Endothelial cell of umbilical vein (primary cell): ENCODE results near the gene P2RX3. TPM values are rescaled to one million over a fixed set of nuclear protein-coding genes. Genes with fewer than 3 reads are reported as not detected.

Experiments
- BruUV-seq: library from RNA; stranded (reverse); fragments of 400-500 nt; replicated peaks from 2 replicates; lab custom pipeline; 2021; lab: Mats Ljungman, UMichigan
- CTCF ChIA-PET: fragments of 300-600, 350-600 bp; sonication (Branson Sonifier 250); formaldehyde crosslinking; loops from one replicate; lab custom pipeline; 2021; ENCODE audit warnings: antibody characterized with exemption, inconsistent platforms; lab: Charles Lee
- POLR2A ChIA-PET: fragments of 300-600, 350-600 bp; sonication (Branson Sonifier 250); formaldehyde crosslinking; loops from one replicate; lab custom pipeline; 2021; ENCODE audit warnings: antibody characterized with exemption, inconsistent platforms; lab: Charles Lee
- DNase-seq: peaks from one replicate; pipeline ENCODE4 v3.0.0-alpha.2; 2011; ENCODE audit warnings: low read depth, low spot score
- FAIRE-seq: peaks from 2 replicates; lab custom pipeline; 2011; peaks lifted over from hg19 to GRCh38; lab: Jason Lieb, UNC
- H2AFZ ChIP-seq: 2 replicates; pipeline ENCODE4 v1.6.0; 2012; ENCODE audit warnings: low read depth, low read length, control low read depth, inconsistent platforms
- H3K27ac ChIP-seq: 2 replicates; pipeline ENCODE4 v1.5.1; 2011; ENCODE audit warnings: low read depth, mild to moderate bottlenecking, control low read depth, low read length, moderate library complexity; ENCODE audit not compliant: insufficient read depth
- H3K27me3 ChIP-seq, 2 experiments: 2 replicates each; pipeline versions ENCODE4 v1.6.0 to v1.6.1; 2011; ENCODE audit warnings: low read length in 2 of 2, mixed read lengths in 1 of 2; ENCODE audit not compliant: control insufficient read depth in 2 of 2, insufficient read depth in 2 of 2
- H3K36me3 ChIP-seq, 2 experiments: 2 replicates in 1 of 2; 3 replicates in 1 of 2; pipeline ENCODE4 v1.5.1; 2011; ENCODE audit warnings: low read length in 2 of 2, mild to moderate bottlenecking in 1 of 2, moderate library complexity in 1 of 2; ENCODE audit not compliant: control insufficient read depth in 2 of 2, insufficient read depth in 2 of 2; ENCODE audit errors: extremely low read depth in 1 of 2
- H3K4me1 ChIP-seq: 3 replicates; pipeline ENCODE4 v1.5.1; 2011; ENCODE audit warnings: mild to moderate bottlenecking, low read length; ENCODE audit not compliant: control insufficient read depth, insufficient read depth; ENCODE audit errors: extremely low read depth
- H3K4me2 ChIP-seq: 2 replicates; pipeline ENCODE4 v1.6.1; 2011; ENCODE audit warnings: low read length, control low read depth, mixed read lengths; ENCODE audit not compliant: insufficient read depth
- H3K4me3 ChIP-seq, 3 experiments: fragments of 200-600 bp in 1 of 3; sonication (generic), shearing (Covaris generic) in 1 of 3; replicated peaks in 1 of 3; 2 replicates each; pipeline ENCODE4 v1.5.1; 2011 to 2016; ENCODE audit warnings: control low read depth in 3 of 3, low read length in 3 of 3, mild to moderate bottlenecking in 2 of 3, inconsistent platforms in 1 of 3, low read depth in 1 of 3, moderate library complexity in 1 of 3; ENCODE audit not compliant: insufficient read depth in 1 of 3
- H3K79me2 ChIP-seq: 2 replicates; pipeline ENCODE4 v1.6.0; 2012; ENCODE audit warnings: low read length, inconsistent platforms; ENCODE audit not compliant: control insufficient read depth, insufficient read depth
- H3K9ac ChIP-seq: replicated peaks from 2 replicates; pipeline ENCODE3; 2011; ENCODE audit warnings: low read length, control low read depth; ENCODE audit not compliant: insufficient read depth; ENCODE audit errors: extremely low read depth
- H3K9me1 ChIP-seq: replicated peaks from 3 replicates; pipeline ENCODE4 v1.6.0; 2011; ENCODE audit warnings: mild to moderate bottlenecking, low read length; ENCODE audit not compliant: control insufficient read depth, insufficient read depth; ENCODE audit errors: extremely low read depth
- H3K9me3 ChIP-seq: replicated peaks from 2 replicates; pipeline ENCODE4 v1.5.1; 2012; ENCODE audit warnings: low read length, inconsistent platforms; ENCODE audit not compliant: control insufficient read depth, insufficient read depth
- H4K20me1 ChIP-seq: replicated peaks from 2 replicates; pipeline ENCODE3; 2011; ENCODE audit warnings: mild to moderate bottlenecking, low read length; ENCODE audit not compliant: control insufficient read depth, insufficient read depth; ENCODE audit errors: extremely low read depth
- MYC ChIP-seq: IDR thresholded peaks from one replicate; pipeline ENCODE4 v1.6.1; 2011; ENCODE audit warnings: mild to moderate bottlenecking, low read depth, low read length
- dilution Hi-C: fragments of 300-500 bp; cut with MboI; formaldehyde crosslinking; loops from one replicate; pipeline ENCODE4 v1.15.0; 2019; ENCODE audit warnings: low sequenced_read_pairs; ENCODE audit not compliant: extremely low pct_ligation_motif_present
- intact Hi-C: fragments of 100-400 bp; cut with micrococcal nuclease; formaldehyde crosslinking; loops from one replicate; pipeline ENCODE4 v1.10.0; 2022
- polyA plus RNA-seq, 4 experiments: library from polyadenylated mRNA; depleted of rRNA in 3 of 4; stranded (reverse) in 3 of 4; unstranded in 1 of 4; fragments of >200 nt; gene quantifications; 2 replicates each; pipeline versions ENCODE4 v1.2.1 to v1.2.3, GENCODE V29; 2011 to 2012; ENCODE audit warnings: missing spikeins in 1 of 4
- total RNA-seq: library from RNA; stranded (reverse); gene quantifications from 2 replicates; pipeline ENCODE4 v1.2.3, GENCODE V29; 2021

Gene P2RX3
- total and polyA plus RNA-seq, 2 donors (not counting 3 experiments of a cell fraction or from before 2014, with no cell fraction given), result not detected

- no peak overlapping the region for H3K27ac ChIP-seq
- H3K4me1 ChIP-seq, result peaks cover 34% of the 10 kb centered on the region
- H3K79me2 ChIP-seq, result peaks cover 19% of the 10 kb centered on the region
- TF ChIP-seq MYC, result no peak
- no peak overlapping the region for H3K4me2 ChIP-seq
- intact Hi-C loops, result loop anchor here (10.0 kb wide), 1 partner anchor 583 kb away; no protein-coding TSS in a partner anchor
- no peaks in the 10 kb centered on the region for H3K9me3 ChIP-seq
- ChIA-PET POLR2A (no interaction called here), CTCF (no interaction called here)
- peaks cover 6% of the 10 kb centered on the region in 2 experiments for H3K36me3 ChIP-seq
- BruUV-seq, result no TSS peak
- no peaks in the 10 kb centered on the region for H3K9me1 ChIP-seq
- H3K9ac ChIP-seq, result no peak overlapping the region
- H3K27me3 ChIP-seq, result no peaks in the 10 kb centered on the region
- FAIRE-seq, result no peak
- no peak overlapping the region for H2AFZ ChIP-seq
- DNase-seq, result no peak
- dilution Hi-C loops, result no loop called here
- H4K20me1 ChIP-seq, result no peaks in the 10 kb centered on the region
- H3K4me3 ChIP-seq, result no peak overlapping the region
These were observed 83.7 kb downstream of the P2RX3 start for GRCh38 chr11:57421805-57422204.

Other genes with a start within 250 kb of the P2RX3 start
- gene LRRC55, start 156.4 kb upstream of the P2RX3 start, total RNA-seq, result not detected in 2 replicates
- gene LRRC55, start 156.4 kb upstream of the P2RX3 start, polyA plus RNA-seq, result not detected in 2 replicates
- 0.09 and 0.38 TPM in 2 replicates for gene APLNR, start 101.1 kb upstream of the P2RX3 start, total RNA-seq
- gene APLNR, start 101.1 kb upstream of the P2RX3 start, polyA plus RNA-seq, result 0.03 and 0.04 TPM in 2 replicates
- 93.6 and 111 TPM in 2 replicates for gene TNKS1BP1, start 13.4 kb upstream of the P2RX3 start, total RNA-seq
- gene TNKS1BP1, start 13.4 kb upstream of the P2RX3 start, polyA plus RNA-seq, result 48.9 and 54.6 TPM in 2 replicates
- 140 and 146 TPM in 2 replicates for gene SSRP1, start 2.5 kb upstream of the P2RX3 start, total RNA-seq
- 123 and 130 TPM in 2 replicates for gene SSRP1, start 2.5 kb upstream of the P2RX3 start, polyA plus RNA-seq
- not detected in 2 replicates for gene PRG3, start 42.8 kb downstream of the P2RX3 start, total RNA-seq
- gene PRG3, start 42.8 kb downstream of the P2RX3 start, polyA plus RNA-seq, result not detected in 2 replicates
- gene PRG2, start 52.3 kb downstream of the P2RX3 start, total RNA-seq, result 0.42 and 0.55 TPM in 2 replicates
- gene PRG2, start 52.3 kb downstream of the P2RX3 start, polyA plus RNA-seq, result 0.08 and 0.48 TPM in 2 replicates
- gene SLC43A3, start 88.8 kb downstream of the P2RX3 start, total RNA-seq, result 68.9 and 89.4 TPM in 2 replicates
- 104 and 124 TPM in 2 replicates for gene SLC43A3, start 88.8 kb downstream of the P2RX3 start, polyA plus RNA-seq
- gene RTN4RL2, start 122.2 kb downstream of the P2RX3 start, total RNA-seq, result 0.83 and 1.3 TPM in 2 replicates
- gene RTN4RL2, start 122.2 kb downstream of the P2RX3 start, polyA plus RNA-seq, result 0.18 and 0.35 TPM in 2 replicates
- gene SLC43A1, start 177.3 kb downstream of the P2RX3 start, total RNA-seq, result 11.3 and 13.7 TPM in 2 replicates
- gene SLC43A1, start 177.3 kb downstream of the P2RX3 start, polyA plus RNA-seq, result 19.5 and 22.7 TPM in 2 replicates
- 64.2 and 105 TPM in 2 replicates for gene TIMM10, start 192.4 kb downstream of the P2RX3 start, total RNA-seq
- gene TIMM10, start 192.4 kb downstream of the P2RX3 start, polyA plus RNA-seq, result 109 and 128 TPM in 2 replicates
- not detected in 2 replicates for gene SMTNL1, start 199.2 kb downstream of the P2RX3 start, total RNA-seq
- gene SMTNL1, start 199.2 kb downstream of the P2RX3 start, polyA plus RNA-seq, result not detected in 2 replicates
- 10.8 and 22.3 TPM in 2 replicates for gene UBE2L6, start 229.3 kb downstream of the P2RX3 start, total RNA-seq
- gene UBE2L6, start 229.3 kb downstream of the P2RX3 start, polyA plus RNA-seq, result 25.2 and 31.2 TPM in 2 replicates